NCI-H1694 treated with DMSO at 0.1 percent for 48 hours (cell line): ENCODE results near the gene ERC2.
"Not testable (repeated sequence)": the region's sequence is repeated elsewhere in the genome, so short reads cannot be mapped to it uniquely, and the experiment has no call there.

ENCODE experiments used
- DNase-seq: peaks from one replicate; lab custom pipeline; 2025; lab: John Stamatoyannopoulos, UW

The ERC2 gene

DNA sequence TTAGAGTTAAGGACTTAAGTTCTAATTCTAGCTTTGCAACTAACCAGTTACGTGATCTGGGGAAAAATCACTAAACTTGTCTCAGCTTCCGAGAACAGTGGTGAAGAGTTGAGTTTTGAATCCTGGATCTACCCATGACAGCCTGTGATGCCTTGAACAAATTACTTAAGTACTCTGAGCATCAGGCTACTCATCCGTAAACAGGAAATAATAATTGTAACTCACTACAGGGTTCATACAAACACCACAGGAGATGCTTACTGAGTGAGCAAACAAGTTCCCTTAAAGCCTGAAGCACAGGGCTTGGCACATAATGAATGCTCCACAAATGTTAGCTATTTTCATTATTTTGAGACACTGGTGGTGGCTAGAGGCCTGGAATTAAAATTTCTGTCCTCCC is 158.8 kb downstream of the ERC2 start:
- DNase-seq: no peak

DNA sequence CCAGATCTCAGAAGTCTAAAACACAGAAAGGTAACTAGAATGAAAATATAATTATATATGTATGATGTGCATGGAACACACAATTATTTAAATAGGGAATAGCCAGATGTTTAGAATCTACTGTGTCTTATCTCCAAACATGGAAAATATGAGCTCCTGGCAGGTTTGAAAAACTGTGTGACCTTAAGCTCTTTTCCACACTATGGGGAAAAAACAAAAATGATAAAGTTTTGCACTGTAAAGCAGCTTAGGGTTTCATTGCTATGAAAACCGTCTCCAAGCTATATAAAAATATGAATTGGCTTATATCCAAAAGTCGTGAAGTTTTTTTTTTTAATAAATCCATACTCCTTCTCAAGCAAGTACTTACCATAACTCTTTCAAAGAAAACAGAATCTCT is 159.8 kb downstream of the ERC2 start:
- DNase-seq: no peak

GRCh38 chr3:56304069-56304468 is 164.2 kb downstream of the ERC2 start:
- DNase-seq: no peak

DNA sequence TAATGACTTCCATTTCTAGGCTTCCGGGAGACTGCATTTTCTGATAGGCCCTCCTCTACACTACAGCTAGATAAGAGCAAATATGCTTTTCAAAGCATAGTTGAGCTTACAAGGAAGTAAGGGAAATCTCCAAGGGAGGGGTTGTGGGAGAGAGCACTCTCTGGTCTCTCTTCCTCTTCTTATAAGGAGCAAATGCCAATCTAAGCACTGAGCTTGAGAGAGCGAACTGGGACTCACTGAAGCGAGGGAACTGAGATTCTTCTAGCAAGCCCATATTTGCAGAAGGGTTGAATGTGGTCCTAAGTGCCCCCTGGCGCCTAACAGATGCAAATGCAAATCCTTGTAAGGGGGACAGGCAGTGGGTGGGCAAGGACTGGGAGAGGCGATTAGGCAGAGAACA is 164.8 kb downstream of the ERC2 start:
- DNase-seq: no peak

DNA sequence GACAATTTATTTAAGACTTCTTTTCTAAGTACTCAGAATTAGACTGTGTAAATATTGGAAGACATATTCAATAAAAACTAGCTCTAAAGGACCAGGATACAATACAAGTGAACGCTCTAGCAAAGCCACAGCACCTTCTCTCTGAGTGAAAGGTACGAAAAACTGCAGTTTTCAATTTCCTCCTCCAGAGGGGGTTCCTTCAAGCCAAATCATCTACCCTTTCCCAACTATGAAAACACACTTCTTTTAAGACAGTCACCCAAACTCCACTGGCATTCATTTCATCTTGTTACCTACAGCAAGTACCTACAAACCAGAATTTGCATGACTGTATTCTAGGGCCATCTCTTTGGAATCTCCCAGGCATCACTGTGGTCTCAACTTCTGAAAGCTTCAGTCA is 165.8 kb downstream of the ERC2 start:
- DNase-seq: no peak

GRCh38 chr3:56297281-56297840 is 170.9 kb downstream of the ERC2 start:
- no peak for DNase-seq

GRCh38 chr3:56296361-56296760 is 171.9 kb downstream of the ERC2 start:
- no peak for DNase-seq

DNA sequence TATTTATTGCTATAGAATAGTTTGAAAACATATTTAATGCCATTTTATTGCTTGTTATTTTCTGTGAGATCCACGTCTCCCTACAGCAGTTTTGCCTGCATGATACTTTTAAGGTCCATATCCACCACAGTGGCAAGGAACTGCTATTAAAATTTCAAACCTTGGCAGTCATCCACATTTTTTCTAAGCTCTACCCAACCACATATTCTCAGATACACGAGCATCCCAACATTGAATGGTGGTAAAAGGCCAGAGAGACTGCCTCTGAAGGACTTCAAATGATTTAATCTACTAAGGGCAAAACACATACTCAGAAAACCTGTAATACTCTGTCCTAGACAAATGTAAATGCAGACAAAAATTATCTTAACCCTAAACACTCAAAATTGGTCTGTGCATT is 173.1 kb downstream of the ERC2 start:
- DNase-seq: no peak

DNA sequence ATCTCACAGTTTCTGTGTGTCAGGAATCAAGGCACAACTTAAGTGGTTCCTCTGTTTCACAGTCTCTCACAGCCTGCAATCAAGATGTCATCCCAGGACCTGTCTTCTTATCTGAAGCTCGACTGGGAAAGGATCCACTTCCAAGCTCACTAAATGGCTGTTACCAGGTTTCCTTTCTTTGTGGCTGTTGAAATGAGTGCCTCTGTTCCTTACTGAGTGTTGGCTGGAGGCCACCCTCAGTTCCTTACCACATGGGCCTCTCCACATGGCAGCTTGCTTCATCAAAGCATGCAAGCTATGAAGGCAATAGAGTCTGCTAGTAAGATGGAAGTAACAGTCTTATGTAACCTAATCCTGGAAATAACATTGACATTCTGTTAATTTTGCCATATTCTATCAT is 174.0 kb downstream of the ERC2 start:
- DNase-seq: no peak

GRCh38 chr3:56291953-56292352 is 176.3 kb downstream of the ERC2 start:
- no peak for DNase-seq

GRCh38 chr3:56291244-56291680 is 177.0 kb downstream of the ERC2 start:
- no peak for DNase-seq

DNA sequence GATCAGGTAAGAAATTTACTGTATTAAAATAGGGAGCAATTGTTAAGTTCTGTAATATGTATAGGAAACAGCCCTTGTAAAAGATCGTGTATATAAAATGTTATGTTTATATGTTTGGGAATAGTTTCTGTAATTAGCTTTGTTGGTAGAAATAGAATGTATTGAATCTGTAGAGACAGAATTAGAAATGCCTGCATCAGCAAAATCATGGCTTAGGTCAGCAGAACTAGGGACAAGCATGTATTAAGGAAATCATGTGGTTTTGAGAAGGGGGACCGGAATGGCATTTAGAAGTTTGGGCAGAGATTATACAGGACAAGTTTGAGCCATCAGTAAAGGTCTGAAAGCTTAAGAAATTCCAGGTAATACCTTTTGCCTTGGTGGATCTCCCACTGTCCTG is 177.9 kb downstream of the ERC2 start:
- DNase-seq: no peak

GRCh38 chr3:56288258-56288657 is 180.0 kb downstream of the ERC2 start:
- DNase-seq: no peak

- DNase-seq: no peak
Measured at GRCh38 chr3:56282341-56282740, 185.9 kb downstream of the ERC2 start.

GRCh38 chr3:56277236-56277635 is 191.0 kb downstream of the ERC2 start:
- DNase-seq: no peak

GRCh38 chr3:56275120-56275519 is 193.1 kb downstream of the ERC2 start:
- DNase-seq: no peak

- no peak for DNase-seq
Measured at GRCh38 chr3:56269755-56270535, 198.3 kb downstream of the ERC2 start.

DNA sequence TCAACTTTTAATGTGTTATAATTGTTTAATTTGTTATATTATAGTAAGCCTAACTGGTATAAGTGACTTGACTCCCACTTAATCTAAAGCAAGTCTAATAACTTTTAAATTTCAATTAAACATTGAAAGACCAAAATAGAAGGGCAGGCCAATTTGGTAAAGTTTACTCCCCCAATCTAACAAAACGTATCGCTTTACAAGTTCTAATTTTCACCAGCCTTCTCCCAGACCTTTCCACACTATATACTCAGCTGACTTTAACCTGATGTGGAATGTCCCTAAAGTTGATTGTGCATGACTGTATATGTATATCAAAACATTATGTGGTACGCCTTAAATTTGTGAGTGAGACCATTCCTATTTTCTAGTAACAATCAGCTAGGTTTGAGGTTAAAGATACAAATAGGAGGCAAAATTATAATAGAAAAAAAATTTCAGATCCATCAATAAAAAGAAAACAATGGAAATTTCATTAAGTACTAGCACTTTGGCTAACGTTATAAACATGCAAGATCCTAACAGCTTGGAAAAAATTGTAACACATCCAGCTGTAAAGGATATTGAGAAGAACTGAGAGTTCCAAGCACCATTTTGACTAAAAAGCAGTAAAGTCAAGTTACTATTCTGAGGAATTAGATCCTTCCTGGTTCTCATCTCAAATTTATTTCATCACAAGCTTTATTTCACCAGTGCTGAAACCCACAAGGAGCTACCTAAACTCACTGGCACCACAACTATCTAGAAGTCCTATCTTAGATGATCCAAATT is 199.5 kb downstream of the ERC2 start:
- DNase-seq: no peak

- not testable (repeated sequence) for DNase-seq
Measured at GRCh38 chr3:56261852-56262251, 206.4 kb downstream of the ERC2 start.

DNA sequence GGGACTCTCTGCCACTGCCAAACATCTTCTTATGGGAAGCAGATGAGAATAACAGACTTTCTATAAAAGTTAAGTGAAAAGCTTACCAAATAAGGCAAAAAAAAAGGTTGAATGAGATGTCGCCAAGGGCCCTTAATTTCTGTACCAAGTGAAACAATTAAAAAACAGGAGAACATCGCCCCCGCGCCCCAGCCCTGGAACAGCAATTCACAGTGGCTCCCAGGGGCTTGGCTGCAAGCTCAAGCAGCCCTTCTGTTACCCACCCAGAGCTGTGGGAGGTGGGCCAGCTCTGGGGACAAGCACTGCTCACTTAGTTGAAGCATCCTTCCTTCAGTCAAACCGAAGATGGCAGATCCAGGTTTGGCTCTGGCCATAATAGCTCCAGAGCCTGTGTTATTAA is 208.0 kb downstream of the ERC2 start:
- DNase-seq: no peak

DNA sequence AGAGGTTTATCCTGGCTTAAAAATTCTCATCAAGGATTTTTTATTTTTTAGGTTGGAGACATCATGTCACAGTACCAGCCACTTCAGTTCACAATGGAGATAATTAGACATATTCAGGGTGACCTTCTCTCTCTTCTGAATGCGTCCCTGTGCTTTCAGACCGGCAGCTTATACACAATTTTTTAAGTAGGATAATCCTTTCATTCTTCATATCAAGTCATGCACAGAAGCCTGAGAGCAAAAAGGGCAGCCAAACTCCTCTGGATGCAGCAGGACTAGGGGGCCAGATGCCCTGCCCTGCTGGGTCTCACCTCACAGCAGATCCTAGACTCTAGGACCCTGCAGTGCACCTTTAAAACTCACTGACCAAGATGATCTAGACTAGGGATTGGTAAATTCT is 210.4 kb downstream of the ERC2 start:
- DNase-seq: no peak

- DNase-seq: no peak
Measured at GRCh38 chr3:56254835-56255234, 213.4 kb downstream of the ERC2 start.
